GM12874 (cell line): ENCODE results near the gene STXBP1.

ENCODE experiments used
- TF ChIP-seq, protein P1 (sequence below): IDR thresholded peaks from 2 replicates; pipeline ENCODE4 v1.5.1; 2011; ENCODE audit warnings: low read depth, mild to moderate bottlenecking, control low read depth, low read length, moderate library complexity; ENCODE audit not compliant: insufficient read depth

Gene STXBP1

DNA sequence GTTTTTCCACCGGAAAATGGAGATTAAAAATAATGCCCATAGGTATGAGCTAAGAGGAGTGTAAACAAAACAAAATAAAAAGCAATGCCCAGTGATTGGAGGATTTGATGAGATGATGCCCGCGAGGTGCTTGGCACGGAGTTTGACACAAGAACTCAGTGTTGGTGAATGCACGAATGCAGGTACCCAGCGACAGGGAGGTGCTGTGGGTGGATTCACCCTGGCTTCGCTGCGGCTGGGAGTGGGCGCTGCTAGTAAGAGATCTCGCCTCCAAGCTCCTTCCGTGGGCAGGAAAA lies 526 bp upstream of the STXBP1 start:
- TF ChIP-seq, protein P1, sequence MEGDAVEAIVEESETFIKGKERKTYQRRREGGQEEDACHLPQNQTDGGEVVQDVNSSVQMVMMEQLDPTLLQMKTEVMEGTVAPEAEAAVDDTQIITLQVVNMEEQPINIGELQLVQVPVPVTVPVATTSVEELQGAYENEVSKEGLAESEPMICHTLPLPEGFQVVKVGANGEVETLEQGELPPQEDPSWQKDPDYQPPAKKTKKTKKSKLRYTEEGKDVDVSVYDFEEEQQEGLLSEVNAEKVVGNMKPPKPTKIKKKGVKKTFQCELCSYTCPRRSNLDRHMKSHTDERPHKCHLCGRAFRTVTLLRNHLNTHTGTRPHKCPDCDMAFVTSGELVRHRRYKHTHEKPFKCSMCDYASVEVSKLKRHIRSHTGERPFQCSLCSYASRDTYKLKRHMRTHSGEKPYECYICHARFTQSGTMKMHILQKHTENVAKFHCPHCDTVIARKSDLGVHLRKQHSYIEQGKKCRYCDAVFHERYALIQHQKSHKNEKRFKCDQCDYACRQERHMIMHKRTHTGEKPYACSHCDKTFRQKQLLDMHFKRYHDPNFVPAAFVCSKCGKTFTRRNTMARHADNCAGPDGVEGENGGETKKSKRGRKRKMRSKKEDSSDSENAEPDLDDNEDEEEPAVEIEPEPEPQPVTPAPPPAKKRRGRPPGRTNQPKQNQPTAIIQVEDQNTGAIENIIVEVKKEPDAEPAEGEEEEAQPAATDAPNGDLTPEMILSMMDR: no peak

DNA sequence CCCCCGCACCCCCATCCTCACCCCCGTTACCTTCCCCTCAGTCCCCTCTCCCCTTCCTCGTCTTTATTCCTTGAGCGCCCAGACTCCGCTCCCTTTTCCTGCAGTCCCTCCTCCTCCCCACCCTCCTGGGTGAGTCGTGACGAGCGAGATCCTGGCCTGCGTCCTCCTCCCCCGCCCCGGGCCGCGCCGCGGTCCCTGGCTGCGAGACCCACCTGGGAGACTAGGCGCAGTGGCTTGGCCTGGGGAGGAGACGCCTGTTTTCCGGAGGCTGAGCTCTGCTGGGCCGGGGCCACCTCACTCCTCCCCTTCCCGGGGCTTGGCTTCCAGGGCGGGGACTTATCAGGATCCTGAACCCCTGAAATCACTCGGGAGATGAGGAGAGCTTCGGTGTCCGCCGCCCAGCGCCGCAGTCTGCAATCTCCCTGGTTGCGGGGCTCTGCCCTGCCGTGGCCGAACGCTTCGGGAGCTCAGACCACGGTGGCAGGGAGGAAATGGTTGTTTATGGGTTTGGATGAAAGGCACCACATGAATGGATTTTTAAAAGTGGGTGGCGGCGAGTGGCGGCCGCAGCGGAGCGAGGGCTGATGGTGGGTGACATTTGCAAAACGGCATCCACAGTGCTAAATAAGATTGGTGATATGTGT lies 984 bp downstream of the STXBP1 start:
- TF ChIP-seq, protein P1: no peak

DNA sequence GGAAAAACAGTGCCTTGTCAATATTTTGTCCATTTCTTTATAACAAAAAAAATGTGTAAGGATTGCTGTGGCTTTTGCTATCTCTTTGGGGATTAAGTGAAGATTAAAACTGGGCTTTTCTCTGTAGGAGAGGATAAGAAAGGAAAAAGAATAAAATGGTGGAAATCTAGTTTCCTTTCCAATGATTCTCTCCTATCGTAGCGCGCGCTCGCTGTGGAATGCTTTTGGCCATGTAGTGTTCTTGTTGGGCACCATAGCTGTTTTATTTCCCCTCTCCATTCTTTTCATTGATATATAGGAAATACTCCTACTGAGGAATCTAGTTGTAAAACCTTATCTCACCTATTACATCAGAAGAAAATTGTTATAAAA lies 1.5 kb downstream of the STXBP1 start:
- TF ChIP-seq, protein P1: no peak

GRCh38 chr9:127614961-127615360 lies 2.9 kb downstream of the STXBP1 start:
- TF ChIP-seq, protein P1: no peak

DNA sequence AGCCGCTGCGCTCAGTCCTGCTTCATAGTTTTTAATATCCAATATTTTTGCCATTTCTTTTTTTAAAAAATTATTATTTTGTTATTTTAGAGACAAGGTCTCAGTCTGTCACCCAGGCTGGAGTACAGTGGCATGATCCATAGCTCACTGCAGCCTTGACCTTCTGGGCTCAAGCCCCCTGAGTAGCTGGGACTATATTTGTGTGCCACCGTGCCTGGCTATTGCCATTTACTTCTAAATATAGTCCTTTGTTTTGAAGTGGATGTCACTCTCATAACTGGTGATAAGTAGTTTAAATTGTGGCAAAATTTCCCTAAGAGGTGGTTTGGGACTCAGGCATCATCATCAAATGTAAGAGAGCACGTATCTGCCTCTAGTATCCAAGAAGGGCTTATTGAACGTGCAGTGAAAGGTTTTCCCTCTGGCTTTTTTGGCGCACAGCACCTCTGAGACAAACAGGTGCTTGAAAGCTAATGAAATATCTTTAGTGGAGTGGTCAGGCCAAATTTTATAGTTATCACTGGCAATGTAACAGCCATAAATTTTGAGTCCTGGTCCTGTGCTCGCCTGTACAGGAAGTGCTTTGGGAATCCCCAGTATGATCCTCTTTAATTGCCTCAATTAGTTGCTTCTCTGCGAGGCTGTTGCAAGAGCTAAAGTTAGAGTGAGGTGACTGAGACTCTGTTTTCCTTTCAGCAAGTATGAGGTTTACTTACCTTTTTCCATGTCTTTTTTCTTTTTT lies 14.8 kb downstream of the STXBP1 start:
- TF ChIP-seq, protein P1: no peak

GRCh38 chr9:127627494-127627855 lies 15.4 kb downstream of the STXBP1 start:
- TF ChIP-seq, protein P1: no peak

- TF ChIP-seq, protein P1: no peak
Observed at GRCh38 chr9:127628758-127629467, 16.8 kb downstream of the STXBP1 start.
